ENCODE results near the gene DUOX2.

DNA sequence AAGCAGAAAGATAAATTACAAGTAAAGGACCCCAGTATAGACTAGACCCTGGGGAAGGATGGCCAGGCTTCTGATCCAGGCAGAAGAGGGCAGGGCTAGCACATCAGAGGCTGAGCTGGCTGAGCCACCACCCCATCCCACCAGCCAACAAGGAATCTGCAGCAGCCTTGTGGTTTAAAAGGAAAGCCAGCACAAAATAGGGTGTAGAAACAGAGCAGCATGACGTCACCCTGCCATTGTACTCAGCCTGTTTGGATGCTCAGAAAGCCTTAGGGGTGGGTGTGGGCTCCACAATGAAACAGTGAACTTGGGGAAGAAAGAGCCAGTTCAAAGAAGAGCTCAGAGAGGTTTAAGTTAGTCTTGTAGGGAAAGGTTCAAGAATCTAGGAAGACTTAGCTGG lies 44.0 kb upstream of the DUOX2 start:
- TF ChIP-seq CTCF (IDR thresholded peaks at IDR 0.05) (no peak), POLR2AphosphoS5 (IDR thresholded peaks at IDR 0.05; ENCODE audit: insufficient read depth in 1 of 2, low read depth in 1 of 2) (peak in 1 of 2 donors; percentile 57)
